ENCODE measurements around the gene PSMB9.

PSMB9 gene

GRCh38 chr6:32889533-32889932 lies 35.5 kb downstream of the PSMB9 start:
- Histone ChIP-seq H3K4me3 (ENCODE audit: low read length) (no peak overlapping the region), H3K36me3 (ENCODE audit: insufficient read depth, low read depth, low read length) (no peaks in the 10 kb centered on the region), H3K4me1 (ENCODE audit: insufficient read depth, low read length) (no peaks in the 10 kb centered on the region), H3K9ac (ENCODE audit: low read depth, low read length) (no peak overlapping the region), H3K9me3 (ENCODE audit: insufficient read depth, low read depth, low read length) (no peaks in the 10 kb centered on the region), H3K27ac (ENCODE audit: low read length) (no peak overlapping the region), H3K27me3 (ENCODE audit: insufficient read depth, low read length) (no peaks in the 10 kb centered on the region)

DNA sequence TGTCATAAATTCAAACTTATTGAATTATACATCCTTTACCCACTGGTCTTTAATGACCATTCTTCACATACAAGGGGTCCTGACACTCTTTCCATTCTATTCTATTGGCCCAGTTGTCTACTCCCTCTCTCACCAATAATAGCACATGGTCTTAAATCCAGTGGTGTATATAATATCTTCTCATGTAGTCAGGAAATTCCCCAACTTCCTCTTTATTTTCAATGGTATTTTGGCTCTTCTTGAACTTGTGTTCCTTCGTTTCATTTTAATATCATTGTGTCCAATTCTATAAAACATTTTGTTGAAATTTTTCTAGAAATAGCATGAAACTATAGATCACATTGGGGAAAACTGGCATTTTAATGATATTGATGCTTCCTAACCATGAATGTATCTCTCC lies 36.8 kb downstream of the PSMB9 start:
- H3K27ac ChIP-seq (ENCODE audit: low read length), result no peak overlapping the region
- no peaks in the 10 kb centered on the region for H3K36me3 ChIP-seq (ENCODE audit: insufficient read depth, low read depth, low read length)
- no peaks in the 10 kb centered on the region for H3K27me3 ChIP-seq (ENCODE audit: insufficient read depth, low read length)
- no peaks in the 10 kb centered on the region for H3K9me3 ChIP-seq (ENCODE audit: insufficient read depth, low read depth, low read length)
- H3K4me3 ChIP-seq (ENCODE audit: low read length), result no peak overlapping the region
- H3K4me1 ChIP-seq (ENCODE audit: insufficient read depth, low read length), result no peaks in the 10 kb centered on the region; the same call in 1 of the 2 replicates
- H3K9ac ChIP-seq (ENCODE audit: low read depth, low read length), result no peak overlapping the region

DNA sequence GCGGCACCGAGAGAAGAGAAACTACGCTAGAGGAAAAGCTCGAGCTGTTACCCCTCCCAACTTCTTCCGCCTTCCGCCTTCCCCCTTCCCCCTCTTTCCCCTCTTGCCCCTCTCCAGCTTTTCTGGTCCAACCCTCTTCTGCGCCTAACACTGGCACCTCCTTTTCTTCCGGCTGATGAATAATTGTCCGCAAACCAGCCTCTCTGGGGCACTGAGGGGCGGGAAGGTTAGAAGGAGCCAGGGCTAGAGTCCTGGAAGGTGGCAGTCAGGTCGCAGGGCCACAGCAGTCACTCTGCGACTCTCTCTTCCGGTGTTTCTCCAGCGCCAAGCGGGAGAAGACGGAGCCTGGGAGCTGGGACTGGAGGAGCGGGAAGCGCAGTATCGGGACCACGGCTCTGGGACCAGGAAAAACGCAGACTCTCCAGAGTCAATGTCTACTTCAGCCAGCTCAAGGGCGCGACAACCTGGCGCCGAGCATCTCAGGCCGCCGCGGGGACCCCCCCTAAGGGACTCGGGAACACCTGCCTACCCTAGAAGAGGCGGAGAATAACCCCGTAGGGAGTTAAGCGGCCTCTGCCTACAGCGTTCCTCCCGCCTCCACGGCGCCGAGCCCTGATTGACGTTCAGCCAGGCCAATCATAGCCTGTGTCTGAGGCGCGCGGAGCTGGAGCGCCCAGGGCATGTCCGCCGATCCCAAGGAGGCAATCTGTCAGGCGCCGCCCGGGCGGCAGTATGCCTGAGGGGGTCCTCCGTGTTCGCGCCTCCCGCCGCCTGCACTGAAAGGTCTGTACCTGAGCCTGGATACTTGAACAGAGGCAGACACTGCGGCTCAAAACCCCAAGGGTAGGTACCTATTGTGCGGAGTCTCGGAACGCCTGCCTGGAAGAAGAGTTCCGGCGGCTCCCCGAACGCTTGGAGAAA lies 40.4 kb downstream of the PSMB9 start:
- peak overlapping the region; percentile 82 for H3K27ac ChIP-seq (ENCODE audit: low read length)

GRCh38 chr6:32895006-32895345 lies 41.0 kb downstream of the PSMB9 start:
- H3K4me1 ChIP-seq (ENCODE audit: insufficient read depth, low read length), result no peaks in the 10 kb centered on the region; the same call in 1 of the 2 replicates
- H3K9me3 ChIP-seq (ENCODE audit: insufficient read depth, low read depth, low read length), result no peaks in the 10 kb centered on the region
- no peaks in the 10 kb centered on the region for H3K36me3 ChIP-seq (ENCODE audit: insufficient read depth, low read depth, low read length)
- H3K4me3 ChIP-seq (ENCODE audit: low read length), result peak overlapping the region; percentile 94
- H3K27me3 ChIP-seq (ENCODE audit: insufficient read depth, low read length), result no peaks in the 10 kb centered on the region
- H3K27ac ChIP-seq (ENCODE audit: low read length), result no peak overlapping the region
- H3K9ac ChIP-seq (ENCODE audit: low read depth, low read length), result peak overlapping the region; percentile 86; the same call in 1 of the 2 replicates

More for the DNA sequence above, 40.4 kb downstream of the PSMB9 start:
- H3K27me3 ChIP-seq (ENCODE audit: insufficient read depth, low read length), result no peaks in the 10 kb centered on the region
- H3K9ac ChIP-seq (ENCODE audit: low read depth, low read length), result peak overlapping the region; percentile 86; the same call in 1 of the 2 replicates
- peak overlapping the region; percentile 94 for H3K4me3 ChIP-seq (ENCODE audit: low read length)
- no peaks in the 10 kb centered on the region for H3K9me3 ChIP-seq (ENCODE audit: insufficient read depth, low read depth, low read length)
- no peaks in the 10 kb centered on the region for H3K36me3 ChIP-seq (ENCODE audit: insufficient read depth, low read depth, low read length)
- no peaks in the 10 kb centered on the region; the same call in 1 of the 2 replicates for H3K4me1 ChIP-seq (ENCODE audit: insufficient read depth, low read length)

DNA sequence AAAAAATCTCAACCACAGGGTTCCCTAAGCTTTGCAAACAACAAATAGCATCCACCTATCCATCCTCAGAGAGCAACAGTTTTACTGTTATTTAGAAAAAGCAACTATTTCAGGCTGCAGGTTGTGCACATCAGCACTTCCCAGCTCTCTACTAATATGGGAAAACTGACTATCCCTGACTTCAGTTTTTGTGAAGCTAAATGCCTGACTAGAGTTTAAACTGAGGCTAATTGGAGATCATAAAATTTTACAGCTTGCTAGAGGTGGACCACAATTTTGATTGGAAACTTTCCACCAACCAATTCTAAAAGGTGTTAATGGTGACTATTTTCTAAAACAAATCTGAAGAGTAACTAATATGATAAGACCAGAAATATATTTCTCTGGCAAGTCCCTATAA lies 50.0 kb downstream of the PSMB9 start:
- H3K4me1 ChIP-seq (ENCODE audit: insufficient read depth, low read length), result no peaks in the 10 kb centered on the region
- H3K9ac ChIP-seq (ENCODE audit: low read depth, low read length), result no peak overlapping the region
- H3K27ac ChIP-seq (ENCODE audit: low read length), result no peak overlapping the region
- H3K4me3 ChIP-seq (ENCODE audit: low read length), result no peak overlapping the region
- H3K27me3 ChIP-seq (ENCODE audit: insufficient read depth, low read length), result no peaks in the 10 kb centered on the region
- H3K36me3 ChIP-seq (ENCODE audit: insufficient read depth, low read depth, low read length), result peaks cover 7% of the 10 kb centered on the region; the same call in 1 of the 2 replicates
- H3K9me3 ChIP-seq (ENCODE audit: insufficient read depth, low read depth, low read length), result no peaks in the 10 kb centered on the region

DNA sequence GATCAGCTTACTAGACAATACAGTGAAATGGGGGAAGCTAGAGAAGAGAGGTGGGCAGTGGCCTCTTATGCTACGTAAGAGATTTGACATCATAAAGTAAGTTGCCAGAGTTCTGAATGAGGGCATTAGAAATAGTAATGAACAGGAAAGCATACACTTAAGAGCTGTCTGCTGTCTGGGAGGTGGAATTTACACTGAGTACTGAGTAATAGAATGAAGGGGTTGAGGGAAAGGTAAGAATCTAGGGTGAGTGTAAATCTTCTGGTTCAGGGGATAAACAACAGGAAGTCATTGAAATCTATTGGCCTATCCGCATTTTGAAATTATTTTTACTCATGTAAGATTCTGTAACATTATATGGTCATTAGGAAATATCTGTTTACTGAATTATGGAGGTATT lies 51.1 kb downstream of the PSMB9 start:
- no peak overlapping the region for H3K27ac ChIP-seq (ENCODE audit: low read length)
- H3K9ac ChIP-seq (ENCODE audit: low read depth, low read length), result no peak overlapping the region
- no peak overlapping the region for H3K4me3 ChIP-seq (ENCODE audit: low read length)
- H3K27me3 ChIP-seq (ENCODE audit: insufficient read depth, low read length), result no peaks in the 10 kb centered on the region
- no peaks in the 10 kb centered on the region for H3K4me1 ChIP-seq (ENCODE audit: insufficient read depth, low read length)
- peaks cover 7% of the 10 kb centered on the region; the same call in 1 of the 2 replicates for H3K36me3 ChIP-seq (ENCODE audit: insufficient read depth, low read depth, low read length)
- no peaks in the 10 kb centered on the region for H3K9me3 ChIP-seq (ENCODE audit: insufficient read depth, low read depth, low read length)

DNA sequence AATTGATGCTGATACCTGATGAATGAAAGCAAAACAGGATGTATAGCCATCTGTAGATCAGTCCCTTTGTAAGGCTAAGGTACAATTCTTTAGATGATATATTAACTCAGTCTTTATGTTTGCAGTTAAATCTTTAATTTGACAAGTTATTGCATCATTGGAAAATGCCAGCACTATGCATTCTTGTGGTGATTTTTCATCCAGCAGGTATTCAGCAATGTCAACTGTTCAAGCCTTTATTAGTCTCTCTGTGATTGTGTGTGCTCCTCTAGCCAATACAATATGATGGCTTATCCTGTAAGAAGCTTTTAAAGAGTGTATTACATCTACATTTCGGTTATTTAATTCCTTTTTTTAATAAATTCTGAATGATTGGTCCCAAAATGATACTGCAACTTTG lies 52.5 kb downstream of the PSMB9 start:
- 0 out of 2 replicates have a peak, but pooled peaks cover under 1% of the 10 kb centered on the region for H3K36me3 ChIP-seq (ENCODE audit: insufficient read depth, low read depth, low read length)
- H3K4me1 ChIP-seq (ENCODE audit: insufficient read depth, low read length), result no peaks in the 10 kb centered on the region
- no peaks in the 10 kb centered on the region for H3K9me3 ChIP-seq (ENCODE audit: insufficient read depth, low read depth, low read length)
- H3K9ac ChIP-seq (ENCODE audit: low read depth, low read length), result no peak overlapping the region
- H3K27me3 ChIP-seq (ENCODE audit: insufficient read depth, low read length), result 0 out of 2 replicates have a peak, but pooled peaks cover under 1% of the 10 kb centered on the region
- no peak overlapping the region for H3K4me3 ChIP-seq (ENCODE audit: low read length)
- H3K27ac ChIP-seq (ENCODE audit: low read length), result no peak overlapping the region

DNA sequence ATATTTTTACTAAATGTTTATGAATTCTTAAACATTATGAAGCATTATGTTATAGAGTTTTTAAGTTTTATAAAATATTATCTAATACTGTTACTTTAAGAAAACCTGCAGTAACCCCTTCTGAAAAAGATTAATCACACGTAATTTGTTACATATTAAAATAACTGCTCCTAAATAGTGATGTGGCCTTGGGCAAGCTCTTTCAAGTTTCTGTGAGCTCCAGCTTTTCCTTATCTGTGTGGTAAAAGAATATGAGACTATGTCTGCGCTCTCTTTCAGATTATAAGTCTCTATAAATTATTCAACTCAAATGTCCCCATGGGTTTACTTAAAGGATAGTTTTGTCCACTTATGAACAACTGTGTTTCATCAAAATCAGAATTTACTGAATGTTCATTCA lies 54.9 kb downstream of the PSMB9 start:
- Histone ChIP-seq H3K4me3 (ENCODE audit: low read length) (no peak overlapping the region), H3K36me3 (ENCODE audit: insufficient read depth, low read depth, low read length) (no peaks in the 10 kb centered on the region), H3K4me1 (ENCODE audit: insufficient read depth, low read length) (no peaks in the 10 kb centered on the region), H3K27me3 (ENCODE audit: insufficient read depth, low read length) (peaks cover 15% of the 10 kb centered on the region; the same call in 1 of the 2 replicates), H3K9me3 (ENCODE audit: insufficient read depth, low read depth, low read length) (no peaks in the 10 kb centered on the region), H3K9ac (ENCODE audit: low read depth, low read length) (no peak overlapping the region), H3K27ac (ENCODE audit: low read length) (no peak overlapping the region)

Data from iPS-20b (cell line).